HuH-7 (cell line): ENCODE measurements around the gene GRN.
A peak's percentile ranks its signal among the peaks of the same experiment; 100 is the strongest.
"Not testable (repeated sequence)": the region's sequence is repeated elsewhere in the genome, so short reads cannot be mapped to it uniquely, and the experiment has no call there.

Source experiments
- DNase-seq: peaks from one replicate; pipeline ENCODE4 v3.0.0; 2011; ENCODE audit warnings: low spot score

The GRN gene

GRCh38 chr17:44346064-44346844, 1.2 kb downstream of the GRN start:
- no peak for DNase-seq

GRCh38 chr17:44347206-44348055, 2.3 kb downstream of the GRN start:
- DNase-seq, result not testable (repeated sequence)

GRCh38 chr17:44348234-44348987, 3.3 kb downstream of the GRN start:
- DNase-seq, result no peak

GRCh38 chr17:44348988-44349364, 3.9 kb downstream of the GRN start:
- DNase-seq, result no peak

GRCh38 chr17:44349553-44350070, 4.5 kb downstream of the GRN start:
- DNase-seq, result no peak

GRCh38 chr17:44350733-44351226, 5.7 kb downstream of the GRN start:
- peak; percentile 97 for DNase-seq

- DNase-seq, result no peak
Observed at GRCh38 chr17:44351464-44351863, 6.4 kb downstream of the GRN start.

- DNase-seq, result no peak
Observed at GRCh38 chr17:44351961-44352827, 7.1 kb downstream of the GRN start.

- DNase-seq, result no peak
Observed at GRCh38 chr17:44352828-44353671, 7.9 kb downstream of the GRN start.

- peak; percentile 63 for DNase-seq
Observed at GRCh38 chr17:44353672-44354331, 8.7 kb downstream of the GRN start.

GRCh38 chr17:44354582-44355561, 9.8 kb downstream of the GRN start:
- peak; percentile 94 for DNase-seq

- DNase-seq, result no peak
Observed at GRCh38 chr17:44355642-44356099, 10.6 kb downstream of the GRN start.

- no peak for DNase-seq
Observed at GRCh38 chr17:44356241-44356640, 11.1 kb downstream of the GRN start.

- no peak for DNase-seq
Observed at GRCh38 chr17:44358066-44358465, 13.0 kb downstream of the GRN start.

GRCh38 chr17:44359006-44359405, 13.9 kb downstream of the GRN start:
- DNase-seq, result no peak

GRCh38 chr17:44359458-44360143, 14.5 kb downstream of the GRN start:
- DNase-seq, result no peak

GRCh38 chr17:44360144-44360533, 15.0 kb downstream of the GRN start:
- DNase-seq, result no peak

GRCh38 chr17:44360826-44361225, 15.7 kb downstream of the GRN start:
- DNase-seq, result no peak
